MCF 10A (cell line): ENCODE data around the gene NKTR. TPM values are rescaled to one million over a fixed set of nuclear protein-coding genes. Genes with fewer than 3 reads are reported as not detected.

Experiments
- BruUV-seq: library from RNA; stranded (reverse); fragments of 400-500 nt; replicated peaks from 2 replicates; lab custom pipeline; 2021; lab: Mats Ljungman, UMichigan
- CTCF ChIA-PET: fragments of 300-600 bp; sonication (Branson Sonifier 250); formaldehyde crosslinking; extraction: SDS; loops from one replicate; lab custom pipeline; 2021; ENCODE audit warnings: antibody characterized with exemption, inconsistent platforms; lab: Yijun Ruan, JAX
- POLR2A ChIA-PET: fragments of 300-600, 350-650 bp; sonication (Branson Sonifier 250); formaldehyde crosslinking; extraction: SDS; loops from one replicate; lab custom pipeline; 2020; ENCODE audit warnings: antibody characterized with exemption, inconsistent platforms; lab: Yijun Ruan, JAX
- DNase-seq: peaks from one replicate; pipeline ENCODE4 v3.0.0-alpha.2; 2018; ENCODE audit not compliant: unreplicated experiment
- H3K27ac Mint-ChIP-seq: one replicate; pipeline ENCODE4 v1.8.0; 2022; ENCODE audit warnings: mild to moderate bottlenecking, low read depth, mixed read lengths; ENCODE audit not compliant: unreplicated experiment
- H3K27me3 Mint-ChIP-seq: one replicate; pipeline ENCODE4 v1.8.0; 2022; ENCODE audit warnings: mixed read lengths; ENCODE audit not compliant: insufficient read depth, unreplicated experiment
- H3K36me3 Mint-ChIP-seq: one replicate; pipeline ENCODE4 v1.8.0; 2022; ENCODE audit warnings: mild to moderate bottlenecking, moderate library complexity, mixed read lengths; ENCODE audit not compliant: insufficient read depth, unreplicated experiment
- H3K4me1 Mint-ChIP-seq: one replicate; pipeline ENCODE4 v1.8.0; 2022; ENCODE audit warnings: mixed read lengths; ENCODE audit not compliant: insufficient read depth, unreplicated experiment
- H3K4me3 Mint-ChIP-seq: one replicate; pipeline ENCODE4 v1.8.0; 2022; ENCODE audit warnings: mild to moderate bottlenecking, moderate library complexity, mixed read lengths; ENCODE audit not compliant: unreplicated experiment
- H3K9me3 Mint-ChIP-seq: one replicate; pipeline ENCODE4 v1.8.0; 2022; ENCODE audit warnings: mixed read lengths; ENCODE audit not compliant: unreplicated experiment
- CTCF ChIP-seq: fragments of 200-600 bp; IDR thresholded peaks from one replicate; pipeline ENCODE4 v1.8.0; 2022; ENCODE audit warnings: antibody characterized with exemption, mild to moderate bottlenecking; ENCODE audit not compliant: unreplicated experiment
- intact Hi-C: fragments of 100-400 bp; cut with micrococcal nuclease; formaldehyde crosslinking; loops from 2 replicates; pipeline ENCODE4 v1.14.1; 2022
- total RNA-seq: library from RNA; stranded (reverse); gene quantifications from 2 replicates; pipeline ENCODE4 v1.2.3, GENCODE V29; 2022

The NKTR gene
- total RNA-seq, 1 experiment from 2014 or later = 63.5 TPM

GRCh38 chr3:42589382-42590109, 10.9 kb upstream of the NKTR start:
- POLR2A ChIA-PET = interaction anchor here (0.7 to 3.9 kb wide), 11 partner anchors 8 to 219 kb away, joined by 3 to 94 read pairs (median 5); partner anchors contain the start of genes NKTR and SEC22C
- DNase-seq = no peak
- Mint-ChIP-seq H3K36me3 (peaks cover 17% of the 10 kb centered on the region), H3K27ac (peak overlapping the region; percentile 52), H3K4me3 (peak overlapping the region; percentile 83), H3K4me1 (peaks cover 14% of the 10 kb centered on the region), H3K9me3 (no peaks in the 10 kb centered on the region), H3K27me3 (no peaks in the 10 kb centered on the region)
- CTCF ChIA-PET = interaction anchor here (0.6 to 1.1 kb wide), 2 partner anchors 160 to 1562 kb away, joined by 3 to 4 read pairs; no protein-coding TSS in a partner anchor
- no TSS peak for BruUV-seq
- intact Hi-C loops = loop anchor here (1.0 kb wide), 2 partner anchors 7 to 11 kb away; partner anchors contain the start of gene NKTR
- no peak for TF ChIP-seq CTCF

- Mint-ChIP-seq H3K27me3 (no peaks in the 10 kb centered on the region), H3K36me3 (peaks cover 28% of the 10 kb centered on the region), H3K4me3 (peak overlapping the region; percentile 83), H3K9me3 (no peaks in the 10 kb centered on the region), H3K27ac (peak overlapping the region; percentile 52), H3K4me1 (peaks cover 14% of the 10 kb centered on the region)
- no peak for DNase-seq
- ChIA-PET POLR2A (interaction anchor here (0.7 to 3.9 kb wide), 16 partner anchors 10 to 556 kb away, joined by 3 to 94 read pairs (median 3); partner anchors contain the start of genes HIGD1A, NKTR and SEC22C), CTCF (interaction anchor here (0.6 to 3.0 kb wide), 10 partner anchors 9 to 158 kb away, joined by 3 to 11 read pairs (median 4); partner anchors contain the start of gene SEC22C)
- BruUV-seq = no TSS peak
- no peak for TF ChIP-seq CTCF
- intact Hi-C loops = loop anchor here (1.0 kb wide), 2 partner anchors 9 kb away; partner anchors contain the start of gene NKTR
These were observed 9.3 kb upstream of the NKTR start for GRCh38 chr3:42590989-42591756.

GRCh38 chr3:42591811-42592210, 8.7 kb upstream of the NKTR start:
- peaks cover 14% of the 10 kb centered on the region for H3K4me1 Mint-ChIP-seq
- CTCF ChIA-PET = interaction anchor here (0.6 to 3.0 kb wide), 7 partner anchors 10 to 153 kb away, joined by 3 to 11 read pairs (median 6); partner anchors contain the start of gene SEC22C

More at GRCh38 chr3:42591811-42592210, 8.7 kb upstream of the NKTR start:
- POLR2A ChIA-PET = interaction anchor here (1.3 to 3.9 kb wide), 3 partner anchors 10 to 58 kb away, joined by 3 to 94 read pairs (median 56); partner anchors contain the start of genes NKTR and SEC22C
- Mint-ChIP-seq H3K27ac (no peak overlapping the region), H3K9me3 (no peaks in the 10 kb centered on the region), H3K36me3 (peaks cover 34% of the 10 kb centered on the region), H3K27me3 (no peaks in the 10 kb centered on the region), H3K4me3 (peak overlapping the region; percentile 83)
- TSS peak; percentile 53 for BruUV-seq
- DNase-seq = no peak
- intact Hi-C loops = no loop called here
- TF ChIP-seq CTCF = no peak
